Naive B cell (primary cell): ENCODE results near the gene CBX5. TPM values are rescaled to one million over a fixed set of nuclear protein-coding genes. Genes with fewer than 3 reads are reported as not detected.
"Not testable (repeated sequence)": the region's sequence is repeated elsewhere in the genome, so short reads cannot be mapped to it uniquely, and the experiment has no call there.

ENCODE experiments used
- ATAC-seq, 2 donors: fragments of 150-1000 bp; cut with Tn5 transposase; 2 replicates each; pipeline ENCODE4 v1.10.0; 2021; ENCODE audit warnings: low read depth in 2 of 2, mild to moderate bottlenecking in 2 of 2, moderate library complexity in 2 of 2
- DNase-seq: peaks from one replicate; pipeline ENCODE4 v3.0.0; 2022
- H3K27ac Mint-ChIP-seq, 6 donors: one replicate each; pipeline ENCODE4 v1.8.0; 2020 to 2022; ENCODE audit warnings: mild to moderate bottlenecking in 6 of 6, mixed read lengths in 6 of 6, moderate library complexity in 5 of 6, inconsistent platforms in 2 of 6
- H3K27me3 Mint-ChIP-seq, 3 donors: one replicate each; pipeline ENCODE4 v1.8.0; 2021 to 2022; ENCODE audit warnings: mixed read lengths in 3 of 3, mild to moderate bottlenecking in 1 of 3
- H3K36me3 Mint-ChIP-seq, 2 donors: one replicate each; pipeline ENCODE4 v1.8.0; 2020 to 2022; ENCODE audit warnings: mixed read lengths in 2 of 2, inconsistent platforms in 1 of 2, mild to moderate bottlenecking in 1 of 2
- H3K4me1 Mint-ChIP-seq, 3 donors: one replicate each; pipeline ENCODE4 v1.8.0; 2020 to 2022; ENCODE audit warnings: mixed read lengths in 3 of 3, inconsistent platforms in 1 of 3, mild to moderate bottlenecking in 1 of 3, moderate library complexity in 1 of 3
- H3K4me3 Mint-ChIP-seq, 8 donors: one replicate each; pipeline ENCODE4 v1.8.0; 2020 to 2022; ENCODE audit warnings: mild to moderate bottlenecking in 8 of 8, mixed read lengths in 8 of 8, moderate library complexity in 8 of 8, inconsistent platforms in 2 of 8
- H3K9me3 Mint-ChIP-seq, 7 donors: one replicate each; pipeline ENCODE4 v1.8.0; 2020 to 2022; ENCODE audit warnings: mixed read lengths in 7 of 7, mild to moderate bottlenecking in 5 of 7, inconsistent platforms in 2 of 7, moderate library complexity in 1 of 7
- polyA plus RNA-seq, 6 donors: library from polyadenylated mRNA; unstranded; fragments of 300-500 nt; fragmentation: Illumina TruSeq; gene quantifications; one replicate each; pipeline ENCODE4 v1.2.3, GENCODE V29; 2021; ENCODE audit warnings: low read depth in 6 of 6

The CBX5 gene
- polyA plus RNA-seq, 6 donors from 2014 or later = 12.3 to 31.8 (median 24.1) TPM

GRCh38 chr12:54246011-54246641, 33.8 kb downstream of the CBX5 start:
- Mint-ChIP-seq H3K27ac (no peak overlapping the region), H3K36me3 (peaks cover 5 to 18% of the 10 kb centered on the region in 2 donors), H3K4me3 (no peak overlapping the region), H3K27me3 (no peaks in the 10 kb centered on the region), H3K9me3 (no peaks in the 10 kb centered on the region), H3K4me1 (peaks cover 0 to 7% (median 4%) of the 10 kb centered on the region in 3 donors)
- DNase-seq (no peak), ATAC-seq (no peak)

GRCh38 chr12:54240971-54241588, 38.8 kb downstream of the CBX5 start:
- no peaks in the 10 kb centered on the region for H3K4me1 Mint-ChIP-seq

GRCh38 chr12:54240129-54240528, 39.8 kb downstream of the CBX5 start:
- Mint-ChIP-seq H3K27ac (peak overlapping the region in 1 of 6 donors; percentile 18), H3K4me1 (no peaks in the 10 kb centered on the region), H3K27me3 (no peaks in the 10 kb centered on the region), H3K4me3 (no peak overlapping the region), H3K36me3 (no peaks in the 10 kb centered on the region), H3K9me3 (no peaks in the 10 kb centered on the region)
- ATAC-seq (no peak), DNase-seq (no peak)

More at GRCh38 chr12:54240971-54241588, 38.8 kb downstream of the CBX5 start:
- H3K27ac Mint-ChIP-seq = peak overlapping the region in 3 of 6 donors; percentile 4 to 88 (median 10)
- no peak overlapping the region for H3K4me3 Mint-ChIP-seq
- no peak for DNase-seq
- H3K9me3 Mint-ChIP-seq = no peaks in the 10 kb centered on the region
- H3K27me3 Mint-ChIP-seq = no peaks in the 10 kb centered on the region
- peaks cover 0 to 4% of the 10 kb centered on the region in 2 donors for H3K36me3 Mint-ChIP-seq
- ATAC-seq = no peak

- no peak overlapping the region for H3K4me3 Mint-ChIP-seq
- H3K27ac Mint-ChIP-seq = no peak overlapping the region
These were observed 40.3 kb downstream of the CBX5 start for GRCh38 chr12:54239620-54240019.

GRCh38 chr12:54238531-54238930, 41.4 kb downstream of the CBX5 start:
- Mint-ChIP-seq H3K4me1 (no peaks in the 10 kb centered on the region), H3K27ac (peak overlapping the region in 1 of 6 donors; percentile 16), H3K27me3 (no peaks in the 10 kb centered on the region), H3K9me3 (no peaks in the 10 kb centered on the region), H3K36me3 (no peaks in the 10 kb centered on the region), H3K4me3 (no peak overlapping the region)
- ATAC-seq = no peak
- DNase-seq = no peak

More at GRCh38 chr12:54239620-54240019, 40.3 kb downstream of the CBX5 start:
- Mint-ChIP-seq H3K9me3 (no peaks in the 10 kb centered on the region), H3K36me3 (no peaks in the 10 kb centered on the region), H3K4me1 (no peaks in the 10 kb centered on the region), H3K27me3 (no peaks in the 10 kb centered on the region)
- ATAC-seq = no peak
- no peak for DNase-seq

GRCh38 chr12:54232790-54233189, 47.1 kb downstream of the CBX5 start:
- no peak overlapping the region for H3K27ac Mint-ChIP-seq
- no peaks in the 10 kb centered on the region for H3K9me3 Mint-ChIP-seq
- H3K4me3 Mint-ChIP-seq = no peak overlapping the region
- DNase-seq (no peak), ATAC-seq (no peak)
- no peaks in the 10 kb centered on the region for H3K27me3 Mint-ChIP-seq
- no peaks in the 10 kb centered on the region for H3K36me3 Mint-ChIP-seq
- peaks cover 16 to 26% (median 24%) of the 10 kb centered on the region in 3 donors for H3K4me1 Mint-ChIP-seq

GRCh38 chr12:54231269-54231668, 48.7 kb downstream of the CBX5 start:
- Mint-ChIP-seq H3K4me1 (peaks cover 22 to 33% (median 33%) of the 10 kb centered on the region in 3 donors), H3K27ac (peak overlapping the region in 2 of 6 donors; percentile 86 to 91)
- ATAC-seq, H3K27me3 Mint-ChIP-seq, DNase-seq, H3K4me3 Mint-ChIP-seq, H3K9me3 Mint-ChIP-seq, H3K36me3 Mint-ChIP-seq: not testable (repeated sequence)

- H3K4me1 Mint-ChIP-seq = peaks cover 22 to 33% (median 33%) of the 10 kb centered on the region in 3 donors
- H3K4me3 Mint-ChIP-seq = no peak overlapping the region
- ATAC-seq (no peak), DNase-seq (no peak)
- peak overlapping the region in 3 of 6 donors; percentile 1 to 92 (median 6) for H3K27ac Mint-ChIP-seq
- no peaks in the 10 kb centered on the region for H3K27me3 Mint-ChIP-seq
- H3K9me3 Mint-ChIP-seq = no peaks in the 10 kb centered on the region
- H3K36me3 Mint-ChIP-seq = no peaks in the 10 kb centered on the region
These were observed 49.4 kb downstream of the CBX5 start for GRCh38 chr12:54230555-54230954.

GRCh38 chr12:54229624-54230212, 50.2 kb downstream of the CBX5 start:
- H3K4me1 Mint-ChIP-seq = peaks cover 22 to 33% (median 33%) of the 10 kb centered on the region in 3 donors
- H3K27ac Mint-ChIP-seq = peak overlapping the region in 5 of 6 donors; percentile 5 to 90 (median 87)
- no peaks in the 10 kb centered on the region for H3K27me3 Mint-ChIP-seq
- ATAC-seq = peak; percentile 74 to 85
- DNase-seq = no peak
- H3K4me3 Mint-ChIP-seq = peak overlapping the region in 1 of 8 donors; percentile 7
- no peaks in the 10 kb centered on the region for H3K9me3 Mint-ChIP-seq
- H3K36me3 Mint-ChIP-seq = no peaks in the 10 kb centered on the region

- Mint-ChIP-seq H3K27me3 (no peaks in the 10 kb centered on the region), H3K9me3 (no peaks in the 10 kb centered on the region), H3K4me1 (peaks cover 22 to 33% (median 33%) of the 10 kb centered on the region in 3 donors), H3K27ac (peak overlapping the region in 1 of 6 donors; percentile 51), H3K4me3 (no peak overlapping the region), H3K36me3 (no peaks in the 10 kb centered on the region)
- DNase-seq (no peak), ATAC-seq (no peak)
These were observed 51.5 kb downstream of the CBX5 start for GRCh38 chr12:54228471-54228870.

- DNase-seq, H3K4me3 Mint-ChIP-seq, H3K36me3 Mint-ChIP-seq, H3K9me3 Mint-ChIP-seq, ATAC-seq, H3K27me3 Mint-ChIP-seq: not testable (repeated sequence)
- peaks cover 22 to 33% (median 33%) of the 10 kb centered on the region in 3 donors for H3K4me1 Mint-ChIP-seq
- peak overlapping the region in 1 of 6 donors; percentile 51 for H3K27ac Mint-ChIP-seq
These were observed 52.0 kb downstream of the CBX5 start for GRCh38 chr12:54227927-54228326.

GRCh38 chr12:54227376-54227775, 52.5 kb downstream of the CBX5 start:
- H3K27ac Mint-ChIP-seq = peak overlapping the region in 3 of 6 donors; percentile 33 to 89 (median 74)
- peaks cover 22 to 33% (median 33%) of the 10 kb centered on the region in 3 donors for H3K4me1 Mint-ChIP-seq
- H3K9me3 Mint-ChIP-seq = no peaks in the 10 kb centered on the region
- H3K4me3 Mint-ChIP-seq = no peak overlapping the region
- no peak for ATAC-seq
- H3K36me3 Mint-ChIP-seq = no peaks in the 10 kb centered on the region
- DNase-seq = no peak
- no peaks in the 10 kb centered on the region for H3K27me3 Mint-ChIP-seq

GRCh38 chr12:54225666-54226065, 54.3 kb downstream of the CBX5 start:
- H3K4me3 Mint-ChIP-seq = no peak overlapping the region
- no peaks in the 10 kb centered on the region for H3K36me3 Mint-ChIP-seq
- H3K27ac Mint-ChIP-seq = peak overlapping the region in 1 of 6 donors; percentile 23
- no peaks in the 10 kb centered on the region for H3K27me3 Mint-ChIP-seq
- ATAC-seq (no peak), DNase-seq (no peak)
- no peaks in the 10 kb centered on the region for H3K9me3 Mint-ChIP-seq
- H3K4me1 Mint-ChIP-seq = peaks cover 22 to 33% (median 32%) of the 10 kb centered on the region in 3 donors

- ATAC-seq (no peak), DNase-seq (no peak)
- H3K27ac Mint-ChIP-seq = no peak overlapping the region
- H3K27me3 Mint-ChIP-seq = peaks cover 0 to 7% (median 0%) of the 10 kb centered on the region in 3 donors
- no peaks in the 10 kb centered on the region for H3K9me3 Mint-ChIP-seq
- H3K4me3 Mint-ChIP-seq = no peak overlapping the region
- peaks cover 7 to 24% (median 17%) of the 10 kb centered on the region in 3 donors for H3K4me1 Mint-ChIP-seq
- no peaks in the 10 kb centered on the region for H3K36me3 Mint-ChIP-seq
These were observed 57.3 kb downstream of the CBX5 start for GRCh38 chr12:54222609-54223008.
